HTERT RPE-1 (cell line): ENCODE measurements around the gene TCEAL7.
"Not testable (repeated sequence)": the region's sequence is repeated elsewhere in the genome, so short reads cannot be mapped to it uniquely, and the experiment has no call there.

ENCODE experiments used
- in situ Hi-C: fragments of 300-500 bp; cut with MboI; formaldehyde crosslinking; loops from 4 replicates; pipeline ENCODE4 v1.14.3; 2020; ENCODE audit warnings: low sequenced_read_pairs

Gene TCEAL7, protein sequence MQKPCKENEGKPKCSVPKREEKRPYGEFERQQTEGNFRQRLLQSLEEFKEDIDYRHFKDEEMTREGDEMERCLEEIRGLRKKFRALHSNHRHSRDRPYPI

GRCh38 chrX:103329991-103330390 lies at the start of gene TCEAL7:
TSS of gene TCEAL7 (plus strand) at chrX:103330239. CDS start at chrX:103331404, 1,165 bp downstream.
- in situ Hi-C loops, result no loop called here

GRCh38 chrX:103293118-103293517 lies 36.9 kb upstream of the TCEAL7 start:
- in situ Hi-C loops, result no loop called here

DNA sequence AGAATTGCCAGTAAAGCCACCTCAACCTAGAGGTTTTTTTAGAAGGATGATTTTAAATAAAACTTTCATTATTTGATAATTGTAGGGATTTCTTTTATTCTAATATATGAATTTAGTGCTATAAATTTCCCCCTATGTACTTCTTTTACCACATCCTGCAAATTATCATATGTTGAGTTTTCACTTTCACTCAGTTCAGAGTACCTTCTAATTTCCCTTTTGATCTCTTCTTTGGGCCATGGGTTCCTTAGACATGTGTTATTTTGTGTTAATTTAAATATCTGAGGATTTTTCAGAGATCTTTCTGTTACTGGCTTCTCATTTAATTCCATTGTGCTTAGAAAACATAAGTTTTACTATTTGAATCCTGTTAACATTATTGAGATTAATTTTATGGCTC lies 25.3 kb upstream of the TCEAL7 start:
- in situ Hi-C loops, result no loop called here

DNA sequence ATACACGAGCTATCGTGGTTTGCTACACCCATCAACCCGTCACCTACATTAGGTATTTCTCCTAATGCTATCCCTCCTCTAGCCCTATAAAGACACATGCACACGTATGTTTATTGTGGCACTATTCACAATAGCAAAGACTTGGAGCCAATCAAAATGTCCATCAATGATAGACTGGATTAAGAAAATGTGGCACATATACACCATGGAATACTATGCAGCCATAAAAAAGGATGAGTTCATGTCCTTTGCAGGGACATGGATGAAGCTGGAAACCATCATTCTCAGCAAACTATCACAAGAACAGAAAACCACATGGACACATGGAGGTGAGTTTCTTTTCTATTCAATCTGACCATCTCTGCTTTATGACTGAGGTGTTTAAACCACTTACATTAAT lies 24.4 kb upstream of the TCEAL7 start:
- in situ Hi-C loops, result not testable (repeated sequence)

DNA sequence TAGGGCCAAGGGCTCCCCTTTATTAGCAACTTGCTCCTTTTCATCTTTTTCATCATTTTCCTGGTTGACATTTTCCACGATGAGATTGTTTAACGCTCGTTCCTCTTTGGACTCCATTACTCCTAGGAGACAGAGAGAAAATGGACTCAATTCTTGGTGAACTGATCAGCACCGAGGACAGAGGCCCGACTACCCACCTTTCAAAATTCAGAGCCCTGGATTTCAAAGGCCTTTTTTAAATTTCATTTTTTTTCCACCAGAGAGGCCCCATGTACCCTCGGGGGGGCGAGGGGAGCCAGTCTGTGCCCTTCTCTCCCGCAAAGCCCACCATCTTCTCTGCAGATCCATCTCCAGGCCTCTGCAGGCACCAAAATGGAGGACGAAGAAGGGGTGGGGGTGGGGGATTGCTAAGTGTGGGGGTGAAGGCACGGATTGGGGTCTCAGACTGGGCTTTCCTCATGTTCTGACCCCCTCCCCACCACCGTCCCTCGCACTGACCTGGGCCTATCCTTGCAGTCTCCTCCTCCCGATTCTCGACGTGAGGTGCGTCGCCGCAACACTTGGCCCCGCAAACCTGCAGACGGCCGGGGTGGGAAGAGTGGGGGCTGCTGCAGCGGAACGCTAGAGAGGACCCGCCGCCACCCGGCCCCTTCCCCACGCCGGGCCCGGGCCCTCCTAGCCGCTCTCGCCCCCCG lies 20.0 kb upstream of the TCEAL7 start:
- in situ Hi-C loops, result no loop called here

GRCh38 chrX:103310555-103311398 lies 19.3 kb upstream of the TCEAL7 start, which contains the start of gene BEX2:
TSS of gene BEX2 (minus strand) at chrX:103310990. CDS start at chrX:103309976, 1,014 bp downstream.
- in situ Hi-C loops, result no loop called here

DNA sequence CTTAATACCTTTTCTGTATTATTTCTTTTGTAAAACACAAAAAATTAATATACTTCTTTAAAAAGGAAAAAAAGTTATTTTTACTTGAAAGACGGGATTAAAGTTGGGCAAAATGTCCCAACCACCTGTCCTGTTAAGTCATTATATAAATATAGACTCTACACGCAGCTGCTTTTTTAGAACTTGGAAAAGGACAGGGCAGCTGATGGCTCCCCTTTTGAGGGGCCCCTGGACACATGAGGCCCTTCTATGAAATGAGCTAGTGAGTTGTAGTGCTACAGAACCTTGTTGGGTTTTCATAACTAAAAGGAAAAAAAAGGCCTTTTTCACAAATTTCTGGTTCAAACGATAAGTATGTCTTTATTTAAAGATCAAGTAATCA lies 18.6 kb upstream of the TCEAL7 start:
- in situ Hi-C loops, result no loop called here

DNA sequence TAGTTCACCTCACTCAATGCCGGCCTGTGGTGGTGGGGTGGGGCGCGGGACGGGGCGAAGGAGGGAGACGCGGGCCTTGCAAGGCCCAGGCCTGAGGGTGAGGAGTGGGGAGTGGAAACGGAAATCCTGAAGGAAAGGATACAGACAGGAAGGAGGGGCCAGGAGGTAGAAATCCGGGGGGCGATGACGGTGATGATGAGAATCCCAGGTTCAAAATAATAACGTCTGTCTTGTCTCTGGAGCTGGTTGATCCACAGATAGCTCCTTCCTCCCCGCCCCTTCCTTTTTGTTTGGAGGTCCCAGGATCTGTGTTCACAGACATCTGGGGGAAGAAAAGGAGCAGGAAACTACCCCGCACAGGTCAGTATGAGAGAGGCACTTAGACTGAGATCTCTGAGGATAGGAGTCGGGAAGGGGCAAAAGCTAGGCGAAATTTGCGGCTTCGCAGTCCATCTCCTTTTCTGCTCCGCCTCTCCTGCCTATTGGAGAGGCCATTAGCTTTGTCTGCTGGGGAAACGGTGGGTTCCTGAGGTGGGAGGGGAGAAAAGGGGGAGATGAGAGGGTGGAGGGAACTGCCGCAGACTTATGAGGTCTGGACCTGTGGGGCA lies 746 bp downstream of the TCEAL7 start:
- in situ Hi-C loops, result no loop called here

GRCh38 chrX:103338663-103339062 lies 8.6 kb downstream of the TCEAL7 start:
- in situ Hi-C loops, result no loop called here

DNA sequence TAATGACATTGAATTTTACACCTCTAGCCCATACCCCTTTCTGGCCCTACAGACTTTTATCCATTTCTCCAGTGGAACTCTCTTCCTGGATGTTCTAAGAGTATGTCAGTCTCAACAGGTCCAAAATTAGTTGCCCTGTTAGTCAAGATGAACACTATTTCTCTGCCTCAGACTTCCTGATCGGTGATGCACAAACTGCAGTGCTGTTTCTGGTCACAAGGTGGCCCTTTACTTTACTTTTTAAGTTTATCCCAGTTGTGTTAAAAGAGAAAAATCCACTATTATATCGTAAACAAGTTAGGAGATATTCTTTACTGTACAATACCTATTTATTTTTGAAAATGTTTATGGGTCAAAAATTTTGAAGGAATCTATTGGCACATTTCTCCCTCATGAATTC lies 13.1 kb downstream of the TCEAL7 start:
- in situ Hi-C loops, result no loop called here

DNA sequence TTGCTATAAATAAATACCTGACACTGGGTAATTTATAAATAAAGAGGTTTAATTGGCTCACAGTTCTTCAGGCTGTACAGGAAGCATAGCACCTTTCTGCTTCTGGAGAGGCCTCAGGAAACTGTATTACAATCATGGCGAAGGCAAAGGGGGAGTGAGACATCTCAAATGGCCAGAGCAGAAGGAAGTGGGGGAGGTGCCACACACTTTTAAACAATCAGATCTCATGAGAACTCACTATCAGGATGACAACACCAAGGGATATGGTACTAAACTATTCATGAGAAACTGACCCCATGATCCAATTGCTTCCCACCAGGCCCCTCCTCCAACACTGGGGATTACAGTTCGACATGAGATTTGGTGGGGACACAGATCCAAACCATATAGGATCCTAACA lies 14.6 kb downstream of the TCEAL7 start:
- in situ Hi-C loops, result no loop called here

GRCh38 chrX:103347682-103348397 lies 17.8 kb downstream of the TCEAL7 start:
- in situ Hi-C loops, result no loop called here

GRCh38 chrX:103356130-103356798 lies 26.2 kb downstream of the TCEAL7 start, which contains the start of gene TCEAL9:
TSS of gene TCEAL9 (plus strand) at chrX:103356506. CDS start at chrX:103357685, 1,179 bp downstream.
- in situ Hi-C loops, result no loop called here

GRCh38 chrX:103356858-103357257 lies 26.8 kb downstream of the TCEAL7 start:
- in situ Hi-C loops, result no loop called here

DNA sequence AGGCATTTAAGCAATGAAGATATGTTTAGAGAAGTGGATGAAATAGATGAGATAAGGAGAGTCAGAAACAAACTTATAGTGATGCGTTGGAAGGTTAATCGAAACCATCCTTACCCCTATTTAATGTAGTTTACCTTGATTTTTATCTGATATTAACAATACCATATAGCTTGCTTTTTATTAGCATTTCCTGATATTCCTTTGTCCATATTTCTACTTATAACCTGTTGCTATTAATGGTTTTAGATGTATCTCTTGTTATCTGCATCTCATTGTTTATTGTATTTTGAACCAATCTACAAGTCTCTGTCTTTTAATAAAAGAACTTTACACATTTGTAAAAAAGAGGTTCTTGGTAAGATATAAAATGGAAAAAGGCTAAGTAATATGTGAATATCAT lies 27.8 kb downstream of the TCEAL7 start:
- in situ Hi-C loops, result no loop called here

DNA sequence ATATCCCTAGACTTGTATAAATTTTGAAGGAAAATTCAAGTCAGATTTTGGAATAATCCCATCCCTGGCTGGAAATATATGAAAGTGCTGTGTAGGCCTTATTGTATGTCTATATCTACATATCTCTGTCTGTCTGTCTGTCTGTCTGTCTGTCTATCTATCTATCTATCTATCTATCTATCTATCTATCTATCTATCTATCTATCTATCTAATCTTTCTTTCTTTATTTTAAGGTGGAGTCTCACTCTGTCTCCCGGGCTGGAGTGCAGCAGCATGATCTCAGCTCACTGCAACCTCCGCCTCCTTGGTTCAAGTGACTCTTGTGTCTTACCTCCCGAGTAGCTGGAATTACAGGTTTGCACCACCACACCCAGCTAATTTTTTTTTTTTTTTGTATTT lies 29.6 kb downstream of the TCEAL7 start:
- in situ Hi-C loops, result not testable (repeated sequence)

GRCh38 chrX:103360092-103360491 lies 30.1 kb downstream of the TCEAL7 start:
- in situ Hi-C loops, result no loop called here

DNA sequence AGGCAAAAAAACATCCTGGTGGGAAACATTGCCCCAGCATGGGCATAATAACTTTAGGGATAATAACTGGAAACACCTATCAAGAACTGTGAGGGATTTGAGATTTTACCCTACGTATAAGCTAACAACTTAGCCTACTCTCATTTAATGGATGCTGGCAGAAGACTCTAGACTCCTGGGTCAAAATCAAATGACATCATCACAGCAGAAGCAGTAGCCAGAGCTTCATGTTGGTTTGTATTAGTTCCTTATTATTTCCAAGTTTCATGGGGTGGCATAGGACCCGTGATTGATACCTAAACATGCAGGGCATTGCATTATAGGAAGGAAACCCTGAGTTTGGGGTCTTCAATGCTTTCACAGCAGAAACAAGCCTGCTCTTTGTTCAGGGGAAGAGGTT lies 30.9 kb downstream of the TCEAL7 start:
- in situ Hi-C loops, result no loop called here

DNA sequence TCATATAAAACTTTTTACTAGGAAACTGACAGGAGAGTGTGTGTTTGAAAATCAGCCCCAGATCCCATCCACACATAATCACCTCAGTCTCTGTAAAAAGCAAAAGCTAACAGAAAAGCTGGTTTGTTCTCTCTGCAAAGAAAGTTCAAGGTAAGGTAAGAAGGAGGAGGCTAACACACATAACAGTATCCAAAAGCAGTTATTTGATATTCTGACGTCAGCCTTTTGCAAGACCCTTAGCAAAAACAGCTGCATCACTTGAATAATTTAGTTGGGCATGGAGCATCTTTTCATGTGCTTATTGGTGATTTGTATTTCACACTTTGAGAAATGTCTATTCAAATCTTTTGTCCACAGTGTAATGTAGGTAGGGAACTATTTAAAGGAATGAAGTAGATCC lies 31.8 kb downstream of the TCEAL7 start:
- in situ Hi-C loops, result no loop called here

- in situ Hi-C loops, result no loop called here
These were observed 32.4 kb downstream of the TCEAL7 start for GRCh38 chrX:103362474-103362873.
